Stimulated activated CD4-positive, alpha-beta T cell treated with anti-CD3 and anti-CD28 coated beads, Interleukin-15, amount 100 ng/mL, for 24 hours (primary cell): Measurements from ENCODE around the gene GRIP1.

Experiments used
- DNase-seq: peaks from one replicate; pipeline ENCODE4 v3.0.0-alpha.2; 2020

GRIP1 gene

GRCh38 chr12:66441905-66442559 lies 236.8 kb downstream of the GRIP1 start:
- no peak for DNase-seq

GRCh38 chr12:66438601-66439000 lies 240.3 kb downstream of the GRIP1 start:
- no peak for DNase-seq

GRCh38 chr12:66430106-66430505 lies 248.8 kb downstream of the GRIP1 start:
- DNase-seq: no peak

- no peak for DNase-seq
These were observed 250.0 kb downstream of the GRIP1 start for GRCh38 chr12:66428870-66429269.

GRCh38 chr12:66428261-66428660 lies 250.6 kb downstream of the GRIP1 start:
- no peak for DNase-seq

- no peak for DNase-seq
These were observed 252.2 kb downstream of the GRIP1 start for GRCh38 chr12:66426696-66427095.

- DNase-seq: no peak
These were observed 255.6 kb downstream of the GRIP1 start for GRCh38 chr12:66423266-66423665.

- DNase-seq: no peak
These were observed 260.0 kb downstream of the GRIP1 start for GRCh38 chr12:66418908-66419307.

GRCh38 chr12:66417217-66417616 lies 261.7 kb downstream of the GRIP1 start:
- DNase-seq: no peak

- peak; percentile 42 for DNase-seq
These were observed 269.5 kb downstream of the GRIP1 start for GRCh38 chr12:66409195-66409871.

GRCh38 chr12:66405395-66405794 lies 273.5 kb downstream of the GRIP1 start:
- no peak for DNase-seq

- no peak for DNase-seq
These were observed 275.1 kb downstream of the GRIP1 start for GRCh38 chr12:66403746-66404145.

GRCh38 chr12:66399911-66400306 lies 279.0 kb downstream of the GRIP1 start:
- no peak for DNase-seq

GRCh38 chr12:66398931-66399910 lies 279.7 kb downstream of the GRIP1 start:
- DNase-seq: no peak

- no peak for DNase-seq
These were observed 281.1 kb downstream of the GRIP1 start for GRCh38 chr12:66397574-66398290.

- no peak for DNase-seq
These were observed 285.0 kb downstream of the GRIP1 start for GRCh38 chr12:66393890-66394289.

GRCh38 chr12:66392266-66392915 lies 286.5 kb downstream of the GRIP1 start:
- DNase-seq: no peak

- no peak for DNase-seq
These were observed 290.4 kb downstream of the GRIP1 start for GRCh38 chr12:66388517-66388916.

GRCh38 chr12:66387117-66387516 lies 291.8 kb downstream of the GRIP1 start:
- no peak for DNase-seq

GRCh38 chr12:66380769-66381535 lies 297.9 kb downstream of the GRIP1 start:
- no peak for DNase-seq

GRCh38 chr12:66379616-66380015 lies 299.3 kb downstream of the GRIP1 start:
- DNase-seq: no peak

GRCh38 chr12:66375560-66375959 lies 303.3 kb downstream of the GRIP1 start:
- DNase-seq: no peak
